PC-9 (cell line): ENCODE results near the gene CALM3. TPM values are rescaled to one million over a fixed set of nuclear protein-coding genes. Genes with fewer than 3 reads are reported as not detected.

ENCODE experiments used
- BruUV-seq: library from RNA; stranded (reverse); fragments of 400-500 nt; replicated peaks from 2 replicates; lab custom pipeline; 2021; lab: Mats Ljungman, UMichigan
- CTCF ChIA-PET: fragments of 300-600 bp; sonication (Branson Sonifier 250); formaldehyde crosslinking; loops from one replicate; lab custom pipeline; 2022; ENCODE audit warnings: antibody characterized with exemption; lab: Charles Lee
- POLR2A ChIA-PET: fragments of 300-600 bp; sonication (Branson Sonifier 250); formaldehyde crosslinking; loops from one replicate; lab custom pipeline; 2022; ENCODE audit warnings: antibody characterized with exemption; ENCODE audit not compliant: unreplicated experiment; lab: Charles Lee
- DNase-seq, 2 experiments: peaks; one replicate each; pipeline versions ENCODE4 v3.0.0 to v3.0.0-alpha.2; 2015 to 2022; ENCODE audit warnings: mixed read lengths in 1 of 2
- H2AFZ ChIP-seq: fragments of 200-600 bp; sonication (generic); 2 replicates; pipeline ENCODE4 v1.8.1; 2017; ENCODE audit warnings: antibody characterized with exemption
- H3F3A ChIP-seq: fragments of 200-600 bp; sonication (generic); 2 replicates; pipeline ENCODE4 v1.8.1; 2017; ENCODE audit warnings: antibody characterized with exemption, mild to moderate bottlenecking, low read depth; ENCODE audit not compliant: insufficient read depth
- H3K27ac ChIP-seq: fragments of 200-600 bp; sonication (generic); 2 replicates; pipeline ENCODE4 v1.6.1; 2016; ENCODE audit warnings: mixed run types
- H3K27me3 ChIP-seq: fragments of 200-600 bp; sonication (generic); 2 replicates; pipeline ENCODE4 v1.6.1; 2016; ENCODE audit warnings: low read depth, mixed run types; ENCODE audit not compliant: insufficient read depth
- H3K36me3 ChIP-seq: fragments of 200-600 bp; sonication (generic); 2 replicates; pipeline ENCODE4 v1.6.1; 2016; ENCODE audit warnings: low read depth, mixed run types
- H3K4me1 ChIP-seq: fragments of 200-600 bp; sonication (generic); replicated peaks from 2 replicates; pipeline ENCODE4 v1.6.1; 2016; ENCODE audit warnings: mixed run types; ENCODE audit not compliant: insufficient read depth
- H3K4me2 ChIP-seq: fragments of 200-600 bp; sonication (generic); 2 replicates; pipeline ENCODE4 v1.6.1; 2017; ENCODE audit warnings: mixed run types
- H3K4me3 ChIP-seq: fragments of 200-600 bp; sonication (generic); 2 replicates; pipeline ENCODE4 v1.6.1; 2016; ENCODE audit warnings: mixed run types
- H3K79me2 ChIP-seq: fragments of 200-600 bp; sonication (generic); 2 replicates; pipeline ENCODE4 v1.6.1; 2017; ENCODE audit warnings: low read depth, mixed run types
- H3K9me2 ChIP-seq: fragments of 200-600 bp; sonication (generic); 2 replicates; pipeline ENCODE4 v1.8.1; 2017; ENCODE audit warnings: mild to moderate bottlenecking; ENCODE audit not compliant: insufficient read depth
- H3K9me3 ChIP-seq: fragments of 200-600 bp; sonication (generic); 2 replicates; pipeline ENCODE4 v1.8.1; 2016; ENCODE audit warnings: low read depth; ENCODE audit not compliant: insufficient read depth
- H4K20me1 ChIP-seq: fragments of 200-600 bp; sonication (generic); 2 replicates; pipeline ENCODE4 v1.8.1; 2017; ENCODE audit not compliant: insufficient read depth
- EZH2 ChIP-seq: fragments of 200-600 bp; sonication (generic); IDR thresholded peaks from 2 replicates; pipeline ENCODE4 v1.8.0; 2017; ENCODE audit warnings: antibody characterized with exemption, low read depth
- intact Hi-C: fragments of 100-400 bp; cut with micrococcal nuclease; formaldehyde crosslinking; loops from one replicate; pipeline ENCODE4 v1.10.0; 2022; ENCODE audit not compliant: unreplicated experiment
- total RNA-seq: library from RNA; stranded (reverse); gene quantifications from 2 replicates; pipeline ENCODE4 v1.2.3, GENCODE V29; 2021
- TF ChIP-seq, protein P1 (sequence below): fragments of 200-600 bp; sonication (generic); conservative IDR thresholded peaks from 2 replicates; pipeline ENCODE4 v1.6.1; 2017; ENCODE audit warnings: mixed run types, antibody characterized with exemption, mild to moderate bottlenecking, moderate library complexity

Gene CALM3
- total RNA-seq, 1 experiment from 2014 or later, result 239 TPM

DNA sequence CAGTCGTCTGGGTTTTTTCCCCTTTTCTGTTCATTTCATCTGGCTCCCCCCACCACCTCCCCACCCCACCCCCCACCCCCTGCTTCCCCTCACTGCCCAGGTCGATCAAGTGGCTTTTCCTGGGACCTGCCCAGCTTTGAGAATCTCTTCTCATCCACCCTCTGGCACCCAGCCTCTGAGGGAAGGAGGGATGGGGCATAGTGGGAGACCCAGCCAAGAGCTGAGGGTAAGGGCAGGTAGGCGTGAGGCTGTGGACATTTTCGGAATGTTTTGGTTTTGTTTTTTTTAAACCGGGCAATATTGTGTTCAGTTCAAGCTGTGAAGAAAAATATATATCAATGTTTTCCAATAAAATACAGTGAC is 9.3 kb downstream of the CALM3 start:
- no peaks in the 10 kb centered on the region for H3K79me2 ChIP-seq
- no peak overlapping the region for H3K27ac ChIP-seq
- H3K4me1 ChIP-seq, result no peaks in the 10 kb centered on the region
- no peaks in the 10 kb centered on the region for H3K27me3 ChIP-seq
- no peak overlapping the region for H3K4me2 ChIP-seq
- no peak for DNase-seq
- no peaks in the 10 kb centered on the region for H3K9me3 ChIP-seq
- CTCF ChIA-PET, result interaction anchor here (0.5 to 1.1 kb wide), 2 partner anchors 20 to 252 kb away, joined by 5 to 21 read pairs; no protein-coding TSS in a partner anchor
- no TSS peak for BruUV-seq
- no peaks in the 10 kb centered on the region for H4K20me1 ChIP-seq
- peaks cover 18% of the 10 kb centered on the region; the same call in 1 of the 2 replicates for H3K36me3 ChIP-seq
- no peaks in the 10 kb centered on the region for H3K9me2 ChIP-seq
- intact Hi-C loops, result no loop called here
- POLR2A ChIA-PET, result no interaction called here
- H3F3A ChIP-seq, result peaks cover 12% of the 10 kb centered on the region; the same call in 1 of the 2 replicates
- TF ChIP-seq EZH2, result no peak
- TF ChIP-seq, protein P1, sequence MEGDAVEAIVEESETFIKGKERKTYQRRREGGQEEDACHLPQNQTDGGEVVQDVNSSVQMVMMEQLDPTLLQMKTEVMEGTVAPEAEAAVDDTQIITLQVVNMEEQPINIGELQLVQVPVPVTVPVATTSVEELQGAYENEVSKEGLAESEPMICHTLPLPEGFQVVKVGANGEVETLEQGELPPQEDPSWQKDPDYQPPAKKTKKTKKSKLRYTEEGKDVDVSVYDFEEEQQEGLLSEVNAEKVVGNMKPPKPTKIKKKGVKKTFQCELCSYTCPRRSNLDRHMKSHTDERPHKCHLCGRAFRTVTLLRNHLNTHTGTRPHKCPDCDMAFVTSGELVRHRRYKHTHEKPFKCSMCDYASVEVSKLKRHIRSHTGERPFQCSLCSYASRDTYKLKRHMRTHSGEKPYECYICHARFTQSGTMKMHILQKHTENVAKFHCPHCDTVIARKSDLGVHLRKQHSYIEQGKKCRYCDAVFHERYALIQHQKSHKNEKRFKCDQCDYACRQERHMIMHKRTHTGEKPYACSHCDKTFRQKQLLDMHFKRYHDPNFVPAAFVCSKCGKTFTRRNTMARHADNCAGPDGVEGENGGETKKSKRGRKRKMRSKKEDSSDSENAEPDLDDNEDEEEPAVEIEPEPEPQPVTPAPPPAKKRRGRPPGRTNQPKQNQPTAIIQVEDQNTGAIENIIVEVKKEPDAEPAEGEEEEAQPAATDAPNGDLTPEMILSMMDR, result no peak
- no peak overlapping the region for H3K4me3 ChIP-seq
- no peak overlapping the region for H2AFZ ChIP-seq

DNA sequence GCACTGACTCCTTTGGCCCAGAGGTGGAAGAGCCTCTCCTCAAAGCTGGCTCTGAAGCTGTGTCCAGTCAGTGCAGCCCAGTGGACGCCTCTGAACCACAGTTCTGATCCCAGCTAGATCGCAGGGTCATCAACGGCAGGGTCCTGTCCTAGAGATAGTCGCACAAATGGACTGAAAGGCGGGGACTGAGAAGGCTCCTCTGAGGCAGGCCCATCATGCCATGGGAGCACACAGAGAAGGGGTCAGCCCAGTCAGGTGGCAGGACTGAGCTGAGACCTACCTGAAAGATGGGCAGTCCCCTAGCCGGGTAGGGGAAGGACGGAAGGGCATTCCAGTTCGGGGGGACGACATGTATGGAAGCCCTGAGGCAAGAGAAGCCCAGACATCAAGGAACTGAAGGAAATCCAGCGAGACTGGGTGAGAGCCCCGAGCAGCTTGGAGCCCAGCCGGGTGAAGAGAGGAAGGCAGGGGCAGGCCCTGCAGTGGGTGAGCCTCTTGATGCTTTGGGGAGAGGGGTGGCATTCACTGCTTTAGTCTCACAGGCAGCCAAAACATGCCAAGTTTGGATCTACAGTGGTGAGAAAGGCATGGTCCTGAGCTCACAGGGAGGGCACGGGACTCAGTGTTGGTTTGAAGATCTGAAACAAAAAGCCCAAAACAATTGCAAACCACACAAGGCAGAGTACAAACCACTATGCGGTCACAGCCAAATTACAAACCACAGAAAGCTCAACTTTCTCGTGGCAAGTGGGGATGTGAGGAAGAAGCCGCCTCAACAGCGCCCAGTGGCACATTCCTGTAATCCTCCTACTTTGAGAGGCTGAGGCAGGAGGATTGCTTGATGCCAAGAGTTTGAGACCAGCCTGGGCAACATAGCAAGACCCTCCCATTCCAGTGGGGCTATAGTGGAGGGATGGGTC is 10.0 kb downstream of the CALM3 start:
- Histone ChIP-seq H3K4me2 (no peak overlapping the region), H4K20me1 (no peaks in the 10 kb centered on the region), H3F3A (peaks cover 12% of the 10 kb centered on the region; the same call in 1 of the 2 replicates), H3K79me2 (no peaks in the 10 kb centered on the region), H3K27ac (no peak overlapping the region), H3K4me1 (no peaks in the 10 kb centered on the region), H3K9me2 (no peaks in the 10 kb centered on the region), H3K36me3 (peaks cover 16% of the 10 kb centered on the region; the same call in 1 of the 2 replicates), H3K27me3 (no peaks in the 10 kb centered on the region), H3K4me3 (no peak overlapping the region), H3K9me3 (no peaks in the 10 kb centered on the region), H2AFZ (no peak overlapping the region)
- no peak for DNase-seq
- no peak for TF ChIP-seq EZH2
- intact Hi-C loops, result no loop called here
- no TSS peak for BruUV-seq
- CTCF ChIA-PET, result interaction anchor here (0.5 to 1.1 kb wide), 5 partner anchors 19 to 329 kb away, joined by 3 to 21 read pairs (median 5); no protein-coding TSS in a partner anchor
- POLR2A ChIA-PET, result interaction anchor here (0.6 kb wide), 2 partner anchors 81 to 107 kb away, joined by 3 read pairs; no protein-coding TSS in a partner anchor

DNA sequence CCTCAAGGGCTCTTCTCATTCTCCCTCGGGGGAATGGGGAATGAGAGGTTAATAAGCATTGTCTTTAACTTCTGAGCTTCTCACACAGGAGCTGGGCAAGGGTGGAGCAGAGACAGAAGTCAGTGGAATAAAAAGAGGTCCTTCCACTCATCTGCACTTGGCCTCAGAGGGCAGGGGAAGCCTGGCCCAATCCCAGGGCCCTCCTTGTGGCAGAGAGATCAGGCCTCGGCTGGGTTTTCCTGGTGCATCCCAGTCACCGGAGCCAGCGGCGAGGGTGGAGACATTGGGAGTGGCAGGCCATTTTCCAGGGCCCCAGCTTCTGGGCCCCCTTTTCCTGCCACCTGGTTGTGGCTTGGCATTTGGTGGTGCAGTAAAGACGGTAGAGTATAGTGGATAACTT is 10.6 kb downstream of the CALM3 start:
- no TSS peak for BruUV-seq
- H3K9me3 ChIP-seq, result no peaks in the 10 kb centered on the region
- H3F3A ChIP-seq, result peaks cover 12% of the 10 kb centered on the region; the same call in 1 of the 2 replicates
- H3K36me3 ChIP-seq, result peaks cover 11% of the 10 kb centered on the region; the same call in 1 of the 2 replicates
- CTCF ChIA-PET, result interaction anchor here (0.6 kb wide), 1 partner anchor 93 kb away, joined by 4 read pairs; no protein-coding TSS in a partner anchor
- no peak overlapping the region for H3K4me2 ChIP-seq
- no peaks in the 10 kb centered on the region for H3K79me2 ChIP-seq
- intact Hi-C loops, result no loop called here
- H3K27me3 ChIP-seq, result no peaks in the 10 kb centered on the region
- no peaks in the 10 kb centered on the region for H4K20me1 ChIP-seq
- H3K4me3 ChIP-seq, result no peak overlapping the region
- DNase-seq, result no peak
- TF ChIP-seq EZH2, result no peak
- TF ChIP-seq, protein P1, result no peak
- POLR2A ChIA-PET, result interaction anchor here (0.6 kb wide), 1 partner anchor 82 kb away, joined by 3 read pairs; no protein-coding TSS in a partner anchor
- H3K27ac ChIP-seq, result no peak overlapping the region
- no peaks in the 10 kb centered on the region for H3K9me2 ChIP-seq
- H2AFZ ChIP-seq, result no peak overlapping the region
- no peaks in the 10 kb centered on the region for H3K4me1 ChIP-seq
